Measurements from ENCODE around the gene PRDX5.
A peak's percentile ranks its signal among the peaks of the same experiment; 100 is the strongest.
"Not testable (repeated sequence)": the region's sequence is repeated elsewhere in the genome, so short reads cannot be mapped to it uniquely, and the experiment has no call there.

The PRDX5 gene

GRCh38 chr11:64321026-64321425, 3.1 kb downstream of the PRDX5 start:
- Mint-ChIP-seq H3K9me3 (no peaks in the 10 kb centered on the region), H3K4me1 (peaks cover 11% of the 10 kb centered on the region), H3K27ac (no peak overlapping the region), H3K4me3 (no peak overlapping the region), H3K36me3 (peaks cover 9% of the 10 kb centered on the region), H3K27me3 (no peaks in the 10 kb centered on the region)
- DNase-seq (ENCODE audit: low spot score in 2 of 2) (no peak), ATAC-seq (ENCODE audit: low read depth) (no peak)

- Mint-ChIP-seq H3K27ac (no peak overlapping the region), H3K4me1 (peaks cover 11% of the 10 kb centered on the region), H3K9me3 (no peaks in the 10 kb centered on the region), H3K36me3 (peaks cover 9% of the 10 kb centered on the region), H3K27me3 (no peaks in the 10 kb centered on the region), H3K4me3 (no peak overlapping the region)
- ATAC-seq (ENCODE audit: low read depth), result no peak
- no peak for DNase-seq (ENCODE audit: low spot score in 2 of 2)
Observed at GRCh38 chr11:64321533-64321932, 3.6 kb downstream of the PRDX5 start.

- Mint-ChIP-seq H3K27me3 (no peaks in the 10 kb centered on the region), H3K9me3 (no peaks in the 10 kb centered on the region), H3K36me3 (peaks cover 9% of the 10 kb centered on the region), H3K4me3 (no peak overlapping the region), H3K4me1 (peaks cover 9% of the 10 kb centered on the region), H3K27ac (peak overlapping the region; percentile 38)
- DNase-seq (ENCODE audit: low spot score in 2 of 2) (no peak), ATAC-seq (ENCODE audit: low read depth) (no peak)
Observed at GRCh38 chr11:64322925-64323260, 5.0 kb downstream of the PRDX5 start.

GRCh38 chr11:64323373-64323772, 5.5 kb downstream of the PRDX5 start:
- peaks cover 9% of the 10 kb centered on the region for H3K36me3 Mint-ChIP-seq
- no peak overlapping the region for H3K4me3 Mint-ChIP-seq
- ATAC-seq (ENCODE audit: low read depth), result no peak
- peaks cover 6% of the 10 kb centered on the region for H3K4me1 Mint-ChIP-seq
- no peaks in the 10 kb centered on the region for H3K27me3 Mint-ChIP-seq
- DNase-seq (ENCODE audit: low spot score in 2 of 2), result no peak
- peak overlapping the region; percentile 38 for H3K27ac Mint-ChIP-seq
- no peaks in the 10 kb centered on the region for H3K9me3 Mint-ChIP-seq

- not testable (repeated sequence) for H3K27me3 Mint-ChIP-seq; H3K9me3 Mint-ChIP-seq; H3K4me1 Mint-ChIP-seq; DNase-seq (ENCODE audit: low spot score in 2 of 2); ATAC-seq (ENCODE audit: low read depth); H3K4me3 Mint-ChIP-seq; H3K36me3 Mint-ChIP-seq
- peak overlapping the region; percentile 19 for H3K27ac Mint-ChIP-seq
Observed at GRCh38 chr11:64323984-64324383, 6.1 kb downstream of the PRDX5 start.

- H3K4me3 Mint-ChIP-seq, result no peak overlapping the region
- ATAC-seq (ENCODE audit: low read depth) (no peak), DNase-seq (ENCODE audit: low spot score in 2 of 2) (no peak)
- H3K27me3 Mint-ChIP-seq, result no peaks in the 10 kb centered on the region
- H3K36me3 Mint-ChIP-seq, result peaks cover 9% of the 10 kb centered on the region
- no peaks in the 10 kb centered on the region for H3K4me1 Mint-ChIP-seq
- no peaks in the 10 kb centered on the region for H3K9me3 Mint-ChIP-seq
- H3K27ac Mint-ChIP-seq, result no peak overlapping the region
Observed at GRCh38 chr11:64324692-64325469, 7.0 kb downstream of the PRDX5 start.

- no peak for DNase-seq (ENCODE audit: low spot score in 2 of 2)
- no peaks in the 10 kb centered on the region for H3K36me3 Mint-ChIP-seq
- no peaks in the 10 kb centered on the region for H3K27me3 Mint-ChIP-seq
- ATAC-seq (ENCODE audit: low read depth), result no peak
- H3K4me3 Mint-ChIP-seq, result no peak overlapping the region
- peaks cover 11% of the 10 kb centered on the region for H3K4me1 Mint-ChIP-seq
- no peaks in the 10 kb centered on the region for H3K9me3 Mint-ChIP-seq
- no peak overlapping the region for H3K27ac Mint-ChIP-seq
Observed at GRCh38 chr11:64327375-64327774, 9.5 kb downstream of the PRDX5 start.

GRCh38 chr11:64327993-64328392, 10.1 kb downstream of the PRDX5 start:
- no peaks in the 10 kb centered on the region for H3K27me3 Mint-ChIP-seq
- no peak overlapping the region for H3K4me3 Mint-ChIP-seq
- no peak for ATAC-seq (ENCODE audit: low read depth)
- no peaks in the 10 kb centered on the region for H3K9me3 Mint-ChIP-seq
- no peaks in the 10 kb centered on the region for H3K36me3 Mint-ChIP-seq
- peaks cover 11% of the 10 kb centered on the region for H3K4me1 Mint-ChIP-seq
- no peak overlapping the region for H3K27ac Mint-ChIP-seq
- no peak for DNase-seq (ENCODE audit: low spot score in 2 of 2)

- DNase-seq (ENCODE audit: low spot score in 2 of 2), result no peak
- no peak overlapping the region for H3K4me3 Mint-ChIP-seq
- no peak overlapping the region for H3K27ac Mint-ChIP-seq
- no peaks in the 10 kb centered on the region for H3K27me3 Mint-ChIP-seq
- H3K36me3 Mint-ChIP-seq, result no peaks in the 10 kb centered on the region
- no peaks in the 10 kb centered on the region for H3K9me3 Mint-ChIP-seq
- peaks cover 25% of the 10 kb centered on the region for H3K4me1 Mint-ChIP-seq
- no peak for ATAC-seq (ENCODE audit: low read depth)
Observed at GRCh38 chr11:64330888-64331287, 13.0 kb downstream of the PRDX5 start.

- peak; percentile 55 to 60 for DNase-seq (ENCODE audit: low spot score in 2 of 2)
- H3K4me3 Mint-ChIP-seq, result peak overlapping the region; percentile 63
- H3K9me3 Mint-ChIP-seq, result no peaks in the 10 kb centered on the region
- H3K4me1 Mint-ChIP-seq, result peaks cover 27% of the 10 kb centered on the region
- no peaks in the 10 kb centered on the region for H3K36me3 Mint-ChIP-seq
- ATAC-seq (ENCODE audit: low read depth), result peak; percentile 55
- H3K27me3 Mint-ChIP-seq, result no peaks in the 10 kb centered on the region
- peak overlapping the region; percentile 29 for H3K27ac Mint-ChIP-seq
Observed at GRCh38 chr11:64331569-64332371, 13.8 kb downstream of the PRDX5 start.

GRCh38 chr11:64333556-64333955, 15.6 kb downstream of the PRDX5 start:
- no peaks in the 10 kb centered on the region for H3K36me3 Mint-ChIP-seq
- H3K27me3 Mint-ChIP-seq, result no peaks in the 10 kb centered on the region
- H3K9me3 Mint-ChIP-seq, result no peaks in the 10 kb centered on the region
- no peak for DNase-seq (ENCODE audit: low spot score in 2 of 2)
- H3K4me3 Mint-ChIP-seq, result no peak overlapping the region
- no peak for ATAC-seq (ENCODE audit: low read depth)
- H3K4me1 Mint-ChIP-seq, result peaks cover 27% of the 10 kb centered on the region
- no peak overlapping the region for H3K27ac Mint-ChIP-seq

GRCh38 chr11:64334764-64335735, 17.1 kb downstream of the PRDX5 start:
- Mint-ChIP-seq H3K36me3 (no peaks in the 10 kb centered on the region), H3K27ac (peak overlapping the region; percentile 81), H3K4me3 (peak overlapping the region; percentile 67), H3K4me1 (peaks cover 37% of the 10 kb centered on the region), H3K9me3 (no peaks in the 10 kb centered on the region), H3K27me3 (no peaks in the 10 kb centered on the region)
- ATAC-seq (ENCODE audit: low read depth) (peak; percentile 63), DNase-seq (ENCODE audit: low spot score in 2 of 2) (peak; percentile 45 to 46)

GRCh38 chr11:64337538-64338249, 19.8 kb downstream of the PRDX5 start:
- H3K36me3 Mint-ChIP-seq, result peaks cover 6% of the 10 kb centered on the region
- H3K4me3 Mint-ChIP-seq, result no peak overlapping the region
- no peak for ATAC-seq (ENCODE audit: low read depth)
- no peaks in the 10 kb centered on the region for H3K9me3 Mint-ChIP-seq
- H3K27me3 Mint-ChIP-seq, result no peaks in the 10 kb centered on the region
- no peak overlapping the region for H3K27ac Mint-ChIP-seq
- peaks cover 45% of the 10 kb centered on the region for H3K4me1 Mint-ChIP-seq
- DNase-seq (ENCODE audit: low spot score in 2 of 2), result no peak
